H9 (cell line): ENCODE data around the gene PRIM2. TPM values are rescaled to one million over a fixed set of nuclear protein-coding genes. Genes with fewer than 3 reads are reported as not detected.
"Not testable (repeated sequence)": the region's sequence is repeated elsewhere in the genome, so short reads cannot be mapped to it uniquely, and the experiment has no call there.

ENCODE experiments used
- DNase-seq: peaks from one replicate; pipeline ENCODE4 v3.0.0-alpha.2; 2017
- H2AFZ ChIP-seq: one replicate; pipeline ENCODE4 v1.6.1; 2013; ENCODE audit warnings: mild to moderate bottlenecking, low read length, control low read depth, moderate library complexity
- H2AK5ac ChIP-seq: 2 replicates; pipeline ENCODE4 v1.6.1; 2013; ENCODE audit warnings: low read length, control low read depth, mixed read lengths; ENCODE audit not compliant: insufficient read length
- H2BK120ac ChIP-seq: one replicate; pipeline ENCODE4 v1.6.1; 2013; ENCODE audit warnings: low read depth, mild to moderate bottlenecking, low read length, control low read depth, inconsistent platforms; ENCODE audit not compliant: poor library complexity, severe bottlenecking
- H2BK12ac ChIP-seq: 2 replicates; pipeline ENCODE4 v1.6.1; 2013; ENCODE audit warnings: low read length, control low read depth, mixed read lengths, low read depth; ENCODE audit not compliant: insufficient read length
- H2BK15ac ChIP-seq: 2 replicates; pipeline ENCODE4 v1.6.1; 2013; ENCODE audit warnings: low read depth, low read length, control low read depth
- H2BK20ac ChIP-seq: one replicate; pipeline ENCODE4 v1.6.1; 2013; ENCODE audit warnings: low read depth, mild to moderate bottlenecking, low read length, control low read depth, inconsistent platforms; ENCODE audit not compliant: poor library complexity, severe bottlenecking
- H2BK5ac ChIP-seq: 2 replicates; pipeline ENCODE4 v1.6.1; 2013; ENCODE audit warnings: low read length, control low read depth, mixed read lengths; ENCODE audit not compliant: insufficient read length
- H3K14ac ChIP-seq: 2 replicates; pipeline ENCODE4 v1.6.1; 2013; ENCODE audit warnings: low read length, control low read depth; ENCODE audit not compliant: insufficient read depth
- H3K18ac ChIP-seq: 2 replicates; pipeline ENCODE4 v1.6.1; 2013; ENCODE audit warnings: low read depth, mild to moderate bottlenecking, mixed read lengths, low read length, control low read depth; ENCODE audit not compliant: insufficient read length
- H3K23ac ChIP-seq: 2 replicates; pipeline ENCODE4 v1.6.1; 2013; ENCODE audit warnings: low read length, control low read depth, mixed read lengths, low read depth; ENCODE audit not compliant: insufficient read length
- H3K23me2 ChIP-seq: 2 replicates; pipeline ENCODE4 v1.6.1; 2013; ENCODE audit warnings: low read depth, mild to moderate bottlenecking, mixed read lengths, low read length, control low read depth; ENCODE audit not compliant: insufficient read length, poor library complexity, severe bottlenecking
- H3K27ac ChIP-seq: 2 replicates; pipeline ENCODE4 v1.5.1; 2013; ENCODE audit warnings: low read length, control low read depth, mixed read lengths, low read depth; ENCODE audit not compliant: insufficient read length
- H3K27me3 ChIP-seq: 2 replicates; pipeline ENCODE4 v1.6.1; 2013; ENCODE audit warnings: low read length, control low read depth, inconsistent platforms; ENCODE audit not compliant: insufficient read depth
- H3K4ac ChIP-seq: 2 replicates; pipeline ENCODE4 v1.6.1; 2013; ENCODE audit warnings: low read depth, mild to moderate bottlenecking, control low read depth, inconsistent platforms, low read length, moderate library complexity
- H3K4me1 ChIP-seq: 2 replicates; pipeline ENCODE4 v1.6.1; 2013; ENCODE audit warnings: low read length, control low read depth, inconsistent platforms; ENCODE audit not compliant: insufficient read depth
- H3K4me2 ChIP-seq: 2 replicates; pipeline ENCODE4 v1.6.1; 2013; ENCODE audit warnings: low read length, control low read depth, mixed read lengths; ENCODE audit not compliant: insufficient read length, insufficient read depth
- H3K56ac ChIP-seq: 2 replicates; pipeline ENCODE4 v1.6.1; 2013; ENCODE audit warnings: low read depth, mild to moderate bottlenecking, mixed read lengths, low read length, control low read depth; ENCODE audit not compliant: insufficient read length
- H3K79me1 ChIP-seq: 2 replicates; pipeline ENCODE4 v1.6.1; 2013; ENCODE audit warnings: low read depth, mild to moderate bottlenecking, moderate library complexity, low read length, control low read depth, inconsistent platforms; ENCODE audit not compliant: insufficient read depth, poor library complexity, severe bottlenecking
- H3K79me2 ChIP-seq: 2 replicates; pipeline ENCODE4 v1.6.1; 2013; ENCODE audit warnings: low read length, control low read depth, inconsistent platforms; ENCODE audit not compliant: insufficient read depth
- H3K9ac ChIP-seq: 2 replicates; pipeline ENCODE4 v1.6.1; 2013; ENCODE audit warnings: low read length, control low read depth, mixed read lengths; ENCODE audit not compliant: insufficient read length; ENCODE audit errors: extremely low read depth
- H3K9me3 ChIP-seq: one replicate; pipeline ENCODE4 v1.6.1; 2013; ENCODE audit warnings: low read depth, low read length, inconsistent platforms; ENCODE audit not compliant: control insufficient read depth
- H3T11ph ChIP-seq: one replicate; pipeline ENCODE4 v1.6.1; 2013; ENCODE audit warnings: mild to moderate bottlenecking, low read length, control low read depth, inconsistent platforms
- H4K20me1 ChIP-seq: one replicate; pipeline ENCODE4 v1.6.1; 2013; ENCODE audit not compliant: control insufficient read depth, insufficient read length, insufficient read depth
- H4K5ac ChIP-seq: 2 replicates; pipeline ENCODE4 v1.6.1; 2013; ENCODE audit warnings: low read depth, mild to moderate bottlenecking, mixed read lengths, low read length, control low read depth; ENCODE audit not compliant: insufficient read length
- H4K8ac ChIP-seq: replicated peaks from 2 replicates; pipeline ENCODE4 v1.6.1; 2013; ENCODE audit warnings: low read length, control low read depth, mixed read lengths, low read depth; ENCODE audit not compliant: insufficient read length
- H4K91ac ChIP-seq: 2 replicates; pipeline ENCODE4 v1.6.1; 2013; ENCODE audit warnings: low read depth, mild to moderate bottlenecking, moderate library complexity, mixed read lengths, low read length, control low read depth; ENCODE audit not compliant: insufficient read length
- H3K27ac Mint-ChIP-seq, 3 experiments: 2 replicates in 2 of 3; 3 replicates in 1 of 3; pipeline ENCODE4 v1.8.0; 2020 to 2021; ENCODE audit warnings: mixed read lengths in 3 of 3, mild to moderate bottlenecking in 1 of 3, moderate library complexity in 1 of 3
- H3K27me3 Mint-ChIP-seq: 2 replicates; pipeline ENCODE4 v1.8.0; 2021; ENCODE audit warnings: low read depth, mild to moderate bottlenecking, moderate library complexity, mixed read lengths
- H3K36me3 Mint-ChIP-seq, 3 experiments: 2 replicates in 2 of 3; 3 replicates in 1 of 3; pipeline ENCODE4 v1.8.0; 2020 to 2021; ENCODE audit warnings: low read depth in 3 of 3, mixed read lengths in 3 of 3; ENCODE audit not compliant: insufficient read depth in 1 of 3
- H3K4me1 Mint-ChIP-seq, 2 experiments: 2 replicates each; pipeline ENCODE4 v1.8.0; 2020; ENCODE audit warnings: mixed read lengths in 2 of 2
- H3K4me3 Mint-ChIP-seq, 2 experiments: 2 replicates in 1 of 2; 3 replicates in 1 of 2; pipeline ENCODE4 v1.8.0; 2020 to 2021; ENCODE audit warnings: mild to moderate bottlenecking in 2 of 2, mixed read lengths in 2 of 2, moderate library complexity in 1 of 2
- H3K9me3 Mint-ChIP-seq, 2 experiments: 2 replicates in 1 of 2; 3 replicates in 1 of 2; pipeline ENCODE4 v1.8.0; 2020; ENCODE audit warnings: mild to moderate bottlenecking in 2 of 2, mixed read lengths in 2 of 2, moderate library complexity in 1 of 2
- WGBS: extraction: QIAGEN DNeasy Blood & Tissue Kit; methylation state at CpG from one replicate; pipeline ENCODE4 v1.1.7; 2013; ENCODE audit warnings: missing lambda C conversion rate, low lambda C conversion rate, mixed read lengths; ENCODE audit not compliant: insufficient read length; ENCODE audit errors: extremely low coverage; 5-methylcytosine and 5-hydroxymethylcytosine counted together
- total RNA-seq: library from RNA; stranded (reverse); gene quantifications from 2 replicates; pipeline ENCODE4 v1.2.1, GENCODE V29; 2021

Gene PRIM2
- total RNA-seq, 1 experiment from 2014 or later, result 43.0 TPM

DNA sequence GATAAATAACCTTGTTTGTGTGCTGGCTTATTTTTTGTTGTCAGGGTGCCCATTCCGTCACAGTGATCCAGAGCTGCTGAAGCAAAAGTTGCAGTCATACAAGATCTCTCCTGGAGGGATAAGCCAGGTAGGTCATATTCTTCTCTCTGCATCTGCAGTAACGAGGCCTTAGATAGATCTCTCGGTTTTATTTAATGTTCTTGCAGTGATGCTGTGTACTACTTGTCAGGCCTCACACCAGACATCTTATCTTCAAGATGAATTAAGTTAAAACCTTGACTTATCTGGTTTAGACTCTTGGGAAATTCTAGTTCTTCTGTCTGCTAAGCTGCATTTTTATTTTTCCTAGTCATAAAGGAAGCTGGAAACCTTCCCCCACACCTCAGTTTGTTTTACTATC lies 288.9 kb downstream of the PRIM2 start:
- not testable (repeated sequence) for H3K18ac ChIP-seq, H2BK120ac ChIP-seq, H3K4me1 ChIP-seq, H3K27me3 ChIP-seq, H3K27ac ChIP-seq, H4K91ac ChIP-seq, H3K56ac ChIP-seq, H3K9me3 Mint-ChIP-seq, H2BK12ac ChIP-seq, H3K9ac ChIP-seq, H3K23me2 ChIP-seq, H3K79me2 ChIP-seq, H2AK5ac ChIP-seq, H4K5ac ChIP-seq, H3K23ac ChIP-seq, H3T11ph ChIP-seq, H3K4me3 Mint-ChIP-seq, H3K9me3 ChIP-seq, H3K4me2 ChIP-seq, H2BK5ac ChIP-seq, DNase-seq, H3K14ac ChIP-seq, H2BK15ac ChIP-seq, H4K20me1 ChIP-seq, H3K79me1 ChIP-seq, H3K4ac ChIP-seq, H2BK20ac ChIP-seq, H4K8ac ChIP-seq, H2AFZ ChIP-seq, H3K27ac Mint-ChIP-seq, H3K27me3 Mint-ChIP-seq
- WGBS, result no CpG with 5 or more reads among the region's 3 CpGs
- peaks cover 15 to 16% of the 10 kb centered on the region in 2 experiments for H3K4me1 Mint-ChIP-seq
- peaks cover 8 to 16% (median 9%) of the 10 kb centered on the region in 3 experiments for H3K36me3 Mint-ChIP-seq

DNA sequence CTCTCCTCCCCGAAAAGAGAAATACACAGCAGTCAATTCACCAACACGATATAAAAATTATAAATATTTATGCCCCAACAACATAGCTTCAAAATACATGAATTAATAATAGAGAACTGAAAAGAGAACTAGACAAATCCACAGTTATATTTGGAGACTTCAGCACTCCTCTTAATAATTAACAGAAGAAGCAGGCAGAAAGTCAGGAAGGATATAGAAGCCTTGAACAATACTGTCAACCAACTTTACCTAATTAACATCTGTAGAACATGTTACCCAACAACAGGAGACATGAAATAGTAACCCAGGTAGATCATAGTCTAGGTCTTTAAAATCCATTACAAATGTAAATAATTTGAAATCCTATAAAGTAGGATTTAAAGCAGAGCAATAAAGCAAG lies 293.2 kb downstream of the PRIM2 start:
- not testable (repeated sequence) for DNase-seq, H2BK5ac ChIP-seq, H2AFZ ChIP-seq, H3K23me2 ChIP-seq, H3T11ph ChIP-seq, H3K9ac ChIP-seq, H3K9me3 Mint-ChIP-seq, H2BK12ac ChIP-seq, H3K79me2 ChIP-seq, H4K8ac ChIP-seq, H3K4me2 ChIP-seq, H2BK120ac ChIP-seq, H3K27me3 ChIP-seq, H3K9me3 ChIP-seq, H3K18ac ChIP-seq, H3K4me1 ChIP-seq, H3K27me3 Mint-ChIP-seq, H3K23ac ChIP-seq, H4K20me1 ChIP-seq, H3K14ac ChIP-seq, H3K36me3 Mint-ChIP-seq, H3K56ac ChIP-seq, H3K4me3 Mint-ChIP-seq, H4K5ac ChIP-seq, H2AK5ac ChIP-seq, H4K91ac ChIP-seq, H3K79me1 ChIP-seq, H3K27ac Mint-ChIP-seq, H3K4ac ChIP-seq, H2BK15ac ChIP-seq, H2BK20ac ChIP-seq, H3K27ac ChIP-seq
- H3K4me1 Mint-ChIP-seq, result peaks cover 15 to 16% of the 10 kb centered on the region in 2 experiments
- WGBS, result no CpG with 5 or more reads among the region's 2 CpGs
